CD14-positive monocyte (primary cell): Measurements from ENCODE around the gene PMEPA1. TPM values are rescaled to one million over a fixed set of nuclear protein-coding genes. Genes with fewer than 3 reads are reported as not detected.

Experiments
- DNase-seq, 3 donors: peaks; one replicate each; pipeline ENCODE4 v3.0.0-alpha.2; 2011 to 2022
- H2AFZ ChIP-seq: 2 replicates; pipeline ENCODE4 v1.6.0; 2012; ENCODE audit warnings: mild to moderate bottlenecking, low read depth, low read length, inconsistent platforms; ENCODE audit not compliant: insufficient read depth, poor library complexity, severe bottlenecking
- H3K27ac ChIP-seq, 2 donors: 1 replicate in 1 of 2; 2 replicates in 1 of 2; pipeline ENCODE4 v1.5.1; 2012 to 2013; ENCODE audit warnings: low read length in 2 of 2, control low read depth in 1 of 2, inconsistent platforms in 1 of 2, low read depth in 1 of 2, mild to moderate bottlenecking in 1 of 2
- H3K27me3 ChIP-seq, 2 donors: one replicate each; pipeline versions ENCODE4 v1.6.0 to v1.6.1; 2011 to 2013; ENCODE audit warnings: low read length in 2 of 2; ENCODE audit not compliant: control insufficient read depth in 2 of 2, insufficient read depth in 2 of 2
- H3K36me3 ChIP-seq, 2 donors: replicated peaks in 1 of 2; 1 replicate in 1 of 2; 2 replicates in 1 of 2; pipeline versions ENCODE4 v1.5.1 to v1.6.1; 2012 to 2013; ENCODE audit warnings: low read length in 2 of 2, control low read depth in 1 of 2, inconsistent platforms in 1 of 2, mild to moderate bottlenecking in 1 of 2; ENCODE audit not compliant: insufficient read depth in 2 of 2, control insufficient read depth in 1 of 2
- H3K4me1 ChIP-seq, 2 donors: 1 replicate in 1 of 2; 2 replicates in 1 of 2; pipeline versions ENCODE4 v1.5.1 to v1.6.1; 2012 to 2013; ENCODE audit warnings: low read length in 2 of 2, control low read depth in 1 of 2, inconsistent platforms in 1 of 2, mild to moderate bottlenecking in 1 of 2, moderate library complexity in 1 of 2; ENCODE audit not compliant: insufficient read depth in 2 of 2, control insufficient read depth in 1 of 2
- H3K4me2 ChIP-seq: replicated peaks from 2 replicates; pipeline ENCODE3; 2012; ENCODE audit warnings: low read length, moderate library complexity, mild to moderate bottlenecking; ENCODE audit not compliant: poor library complexity, severe bottlenecking; ENCODE audit errors: extremely low read depth
- H3K4me3 ChIP-seq, 3 experiments: fragments of 200-600 bp in 1 of 3; sonication (generic) in 1 of 3; replicated peaks in 1 of 3; 1 replicate in 2 of 3; 2 replicates in 1 of 3; pipeline ENCODE4 v1.5.1; 2011 to 2013; ENCODE audit warnings: low read length in 3 of 3, mild to moderate bottlenecking in 3 of 3, control low read depth in 2 of 3, low read depth in 2 of 3, inconsistent platforms in 1 of 3, moderate library complexity in 1 of 3
- H3K79me2 ChIP-seq: 2 replicates; pipeline ENCODE4 v1.6.0; 2012; ENCODE audit warnings: mild to moderate bottlenecking, control low read depth, inconsistent platforms, low read length, moderate library complexity; ENCODE audit not compliant: insufficient read depth
- H3K9ac ChIP-seq: 2 replicates; pipeline ENCODE4 v1.6.0; 2017; ENCODE audit warnings: low read length, mild to moderate bottlenecking; ENCODE audit not compliant: insufficient read depth, poor library complexity, severe bottlenecking
- H3K9me3 ChIP-seq, 2 donors: replicated peaks in 1 of 2; 1 replicate in 1 of 2; 2 replicates in 1 of 2; pipeline versions ENCODE4 v1.5.1 to v1.6.1; 2012 to 2013; ENCODE audit warnings: low read length in 2 of 2, control low read depth in 1 of 2; ENCODE audit not compliant: control insufficient read depth in 1 of 2, insufficient read depth in 1 of 2
- H4K20me1 ChIP-seq: 2 replicates; pipeline ENCODE4 v1.6.0; 2012; ENCODE audit warnings: mild to moderate bottlenecking, low read length, control low read depth, moderate library complexity; ENCODE audit not compliant: insufficient read depth
- H3K27ac Mint-ChIP-seq, 7 donors: one replicate each; pipeline ENCODE4 v1.8.0; 2020; ENCODE audit warnings: mild to moderate bottlenecking in 7 of 7, mixed read lengths in 7 of 7, moderate library complexity in 6 of 7, inconsistent platforms in 2 of 7
- H3K27me3 Mint-ChIP-seq, 3 donors: one replicate each; pipeline ENCODE4 v1.8.0; 2021 to 2022; ENCODE audit warnings: low read depth in 3 of 3, mild to moderate bottlenecking in 3 of 3, mixed read lengths in 3 of 3, moderate library complexity in 3 of 3, inconsistent platforms in 1 of 3
- H3K36me3 Mint-ChIP-seq, 2 donors: one replicate each; pipeline ENCODE4 v1.8.0; 2020; ENCODE audit warnings: mixed read lengths in 2 of 2, inconsistent platforms in 1 of 2, mild to moderate bottlenecking in 1 of 2
- H3K4me1 Mint-ChIP-seq: one replicate; pipeline ENCODE4 v1.8.0; 2020; ENCODE audit warnings: mild to moderate bottlenecking, mixed read lengths
- H3K4me3 Mint-ChIP-seq, 2 donors: one replicate each; pipeline ENCODE4 v1.8.0; 2020; ENCODE audit warnings: mild to moderate bottlenecking in 2 of 2, mixed read lengths in 2 of 2, moderate library complexity in 1 of 2
- H3K9me3 Mint-ChIP-seq, 7 donors: one replicate each; pipeline ENCODE4 v1.8.0; 2020 to 2022; ENCODE audit warnings: mixed read lengths in 7 of 7, mild to moderate bottlenecking in 6 of 7, moderate library complexity in 6 of 7, inconsistent platforms in 2 of 7
- CTCF ChIP-seq: fragments of 200-600 bp; IDR thresholded peaks from one replicate; pipeline ENCODE4 v1.8.0; 2022; ENCODE audit warnings: antibody characterized with exemption, mild to moderate bottlenecking
- WGBS: methylation state at CpG from one replicate; pipeline ENCODE4 v1.1.5; 2013; ENCODE audit warnings: missing lambda C conversion rate; ENCODE audit not compliant: insufficient coverage; 5-methylcytosine and 5-hydroxymethylcytosine counted together
- intact Hi-C, 2 donors: fragments of 100-400 bp; cut with micrococcal nuclease; formaldehyde crosslinking; loops; one replicate each; pipeline versions ENCODE4 v1.15.0 to v1.15.1; 2023
- polyA plus RNA-seq, 3 donors: library from polyadenylated mRNA; depleted of rRNA in 1 of 3; unstranded in 2 of 3; stranded (reverse) in 1 of 3; fragments of 300-500 nt in 2 of 3; fragments of >200 nt in 1 of 3; fragmentation: Illumina TruSeq in 2 of 3; gene quantifications; 1 replicate in 2 of 3; 2 replicates in 1 of 3; pipeline ENCODE4 v1.2.3, GENCODE V29; 2012 to 2021

Gene PMEPA1
- polyA plus RNA-seq, 3 donors: 0.12 to 0.73 (median 0.59) TPM

DNA sequence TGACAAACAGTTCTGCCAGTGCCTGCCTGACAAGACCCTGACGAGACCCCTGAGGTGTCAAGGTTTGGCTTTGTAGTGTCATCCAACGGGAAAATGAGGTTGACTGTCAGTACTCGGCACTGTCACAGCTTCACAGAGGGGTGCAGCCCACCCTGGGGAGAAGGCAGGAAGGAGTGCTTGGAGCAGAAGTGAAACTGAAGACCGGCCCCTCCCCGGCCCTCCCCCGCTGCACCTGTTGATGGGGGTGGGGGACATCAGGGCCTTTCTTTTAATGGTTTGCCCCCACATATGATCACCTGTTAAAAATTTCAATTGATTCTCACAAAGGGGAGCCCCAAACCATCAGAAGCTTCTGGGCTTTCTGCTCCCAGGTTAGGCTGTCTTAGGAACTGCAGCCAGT, 6.8 kb downstream of the PMEPA1 start:
- Histone ChIP-seq H3K79me2 (no peaks in the 10 kb centered on the region), H3K27ac (no peak overlapping the region), H3K36me3 (no peaks in the 10 kb centered on the region), H4K20me1 (no peaks in the 10 kb centered on the region), H3K9ac (no peak overlapping the region), H3K4me3 (no peak overlapping the region), H3K9me3 (peaks cover 0 to under 1% of the 10 kb centered on the region in 2 donors), H3K27me3 (peaks cover 0 to 13% of the 10 kb centered on the region in 2 donors), H3K4me2 (no peak overlapping the region), H2AFZ (no peak overlapping the region), H3K4me1 (no peaks in the 10 kb centered on the region)
- Mint-ChIP-seq H3K27ac (no peak overlapping the region), H3K4me1 (no peaks in the 10 kb centered on the region), H3K27me3 (peaks cover 23 to 35% (median 27%) of the 10 kb centered on the region in 3 donors), H3K36me3 (no peaks in the 10 kb centered on the region), H3K4me3 (no peak overlapping the region), H3K9me3 (no peaks in the 10 kb centered on the region)
- intact Hi-C loops: loop anchor here in 1 of 2 donors (10.0 kb wide), 1 partner anchor 198 kb away; no protein-coding TSS in a partner anchor
- no peak for TF ChIP-seq CTCF
- WGBS: 45% methylated on average over 3 of the region's 6 CpGs
- DNase-seq: no peak

- Histone ChIP-seq H3K9ac (no peak overlapping the region), H2AFZ (no peak overlapping the region), H3K9me3 (no peaks in the 10 kb centered on the region), H3K79me2 (no peaks in the 10 kb centered on the region), H3K4me1 (no peaks in the 10 kb centered on the region), H3K4me2 (no peak overlapping the region), H3K4me3 (no peak overlapping the region), H3K27ac (no peak overlapping the region), H4K20me1 (no peaks in the 10 kb centered on the region), H3K36me3 (no peaks in the 10 kb centered on the region), H3K27me3 (peaks cover 0 to 8% of the 10 kb centered on the region in 2 donors)
- intact Hi-C loops: loop anchor here in 1 of 2 donors (10.0 kb wide), 1 partner anchor 198 kb away; no protein-coding TSS in a partner anchor
- 98% methylated on average over 4 of the region's 6 CpGs for WGBS
- DNase-seq: no peak
- peak overlapping the region in 1 of 2 donors; percentile 20 for H3K4me3 Mint-ChIP-seq
- H3K36me3 Mint-ChIP-seq: no peaks in the 10 kb centered on the region
- peaks cover 18 to 32% (median 23%) of the 10 kb centered on the region in 3 donors for H3K27me3 Mint-ChIP-seq
- H3K27ac Mint-ChIP-seq: no peak overlapping the region
- no peak for TF ChIP-seq CTCF
- H3K4me1 Mint-ChIP-seq: no peaks in the 10 kb centered on the region
- H3K9me3 Mint-ChIP-seq: no peaks in the 10 kb centered on the region
These were observed 7.3 kb downstream of the PMEPA1 start for GRCh38 chr20:57702521-57702920.
